T follicular helper cell (primary cell): ENCODE measurements around the gene TMEM235.

ENCODE experiments used
- DNase-seq: peaks from one replicate; pipeline ENCODE4 v3.0.0-alpha.2; 2020; ENCODE audit warnings: low read depth

Gene TMEM235

GRCh38 chr17:78255029-78255656 is 23.7 kb downstream of the TMEM235 start:
- no peak for DNase-seq

- no peak for DNase-seq
These were observed 24.7 kb downstream of the TMEM235 start for GRCh38 chr17:78255953-78256706.

GRCh38 chr17:78256707-78257591 is 25.5 kb downstream of the TMEM235 start:
- DNase-seq, result no peak

- DNase-seq, result no peak
These were observed 26.4 kb downstream of the TMEM235 start for GRCh38 chr17:78257810-78258322.

GRCh38 chr17:78258323-78259191 is 27.1 kb downstream of the TMEM235 start:
- peak; percentile 54 for DNase-seq

GRCh38 chr17:78259192-78259554 is 27.7 kb downstream of the TMEM235 start:
- no peak for DNase-seq

GRCh38 chr17:78263063-78263735 is 31.8 kb downstream of the TMEM235 start:
- no peak for DNase-seq

GRCh38 chr17:78263736-78264340 is 32.4 kb downstream of the TMEM235 start:
- no peak for DNase-seq

- DNase-seq, result no peak
These were observed 33.2 kb downstream of the TMEM235 start for GRCh38 chr17:78264590-78264989.

- no peak for DNase-seq
These were observed 33.7 kb downstream of the TMEM235 start for GRCh38 chr17:78265121-78265520.

GRCh38 chr17:78266231-78266631 is 34.8 kb downstream of the TMEM235 start:
- DNase-seq, result no peak

- no peak for DNase-seq
These were observed 35.3 kb downstream of the TMEM235 start for GRCh38 chr17:78266771-78267170.

GRCh38 chr17:78267253-78268073 is 36.0 kb downstream of the TMEM235 start:
- no peak for DNase-seq

- DNase-seq, result no peak
These were observed 36.9 kb downstream of the TMEM235 start for GRCh38 chr17:78268191-78268874.

GRCh38 chr17:78268951-78269905 is 37.8 kb downstream of the TMEM235 start:
- no peak for DNase-seq

- no peak for DNase-seq
These were observed 38.5 kb downstream of the TMEM235 start for GRCh38 chr17:78269955-78270381.

GRCh38 chr17:78271419-78272170 is 40.2 kb downstream of the TMEM235 start:
- no peak for DNase-seq
